ENCODE results near the gene TCEAL1. TPM values are rescaled to one million over a fixed set of nuclear protein-coding genes. Genes with fewer than 3 reads are reported as not detected.
"Not testable (repeated sequence)": the region's sequence is repeated elsewhere in the genome, so short reads cannot be mapped to it uniquely, and the experiment has no call there.

The TCEAL1 gene, protein sequence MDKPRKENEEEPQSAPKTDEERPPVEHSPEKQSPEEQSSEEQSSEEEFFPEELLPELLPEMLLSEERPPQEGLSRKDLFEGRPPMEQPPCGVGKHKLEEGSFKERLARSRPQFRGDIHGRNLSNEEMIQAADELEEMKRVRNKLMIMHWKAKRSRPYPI
- total RNA-seq = 1 to 10 TPM; 8.5 to 9.3 TPM

GRCh38 chrX:103628386-103629317, at the start of gene TCEAL1:
Gene TCEAL1, plus strand, starts transcription at chrX:103628975. Its CDS starts 942 bp downstream, at chrX:103629917.
- ChIA-PET POLR2A (interaction anchor here (0.7 kb wide), 1 partner anchor 74 kb away, joined by 9 read pairs; no protein-coding TSS in a partner anchor), CTCF (interaction anchor here (0.6 kb wide), 1 partner anchor 94 kb away, joined by 3 read pairs; no protein-coding TSS in a partner anchor)

DNA sequence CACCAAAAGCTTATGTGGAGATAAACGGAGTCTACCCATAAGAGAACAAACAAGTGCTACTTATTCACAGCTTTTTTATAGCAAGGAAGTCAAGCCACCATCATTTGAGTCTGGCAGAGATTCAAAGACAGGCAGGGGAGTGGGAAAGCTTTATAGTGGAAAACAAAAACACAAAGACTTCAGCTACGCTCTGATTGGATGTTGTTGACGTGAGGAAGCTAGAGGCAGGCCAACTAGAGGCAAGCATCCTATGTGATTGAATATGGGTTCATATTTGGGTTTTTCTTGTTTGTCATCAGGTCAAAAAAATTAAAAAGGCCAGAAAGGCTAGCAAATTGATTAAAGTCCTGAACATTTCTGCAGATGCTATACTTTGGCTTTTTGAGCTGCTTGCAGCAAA, 44.2 kb upstream of the TCEAL1 start:
- CTCF ChIA-PET = no interaction called here
- POLR2A ChIA-PET = no interaction called here

GRCh38 chrX:103585411-103586313, 43.1 kb upstream of the TCEAL1 start, which contains the start of gene TCEAL4:
Gene TCEAL4, plus strand, starts transcription at chrX:103585515. Its CDS starts 1,161 bp downstream, at chrX:103586676.
- POLR2A ChIA-PET = no interaction called here

GRCh38 chrX:103586314-103586646, 42.5 kb upstream of the TCEAL1 start:
- CTCF ChIA-PET = no interaction called here
- POLR2A ChIA-PET = no interaction called here

More at GRCh38 chrX:103585411-103586313, 43.1 kb upstream of the TCEAL1 start, which contains the start of gene TCEAL4:
- CTCF ChIA-PET = no interaction called here

GRCh38 chrX:103586659-103587058, 42.1 kb upstream of the TCEAL1 start:
- POLR2A ChIA-PET = no interaction called here
- CTCF ChIA-PET = no interaction called here

- POLR2A ChIA-PET, CTCF ChIA-PET: not testable (repeated sequence)
Measured at GRCh38 chrX:103592295-103592694, 36.5 kb upstream of the TCEAL1 start.

GRCh38 chrX:103595202-103595601, 33.6 kb upstream of the TCEAL1 start:
- CTCF ChIA-PET, POLR2A ChIA-PET: not testable (repeated sequence)

- CTCF ChIA-PET = no interaction called here
- POLR2A ChIA-PET = interaction anchor here (1.0 kb wide), 1 partner anchor 78 kb away, joined by 4 read pairs; no protein-coding TSS in a partner anchor
Measured at GRCh38 chrX:103607364-103608305, 21.1 kb upstream of the TCEAL1 start, which contains the start of gene TCEAL3. Gene TCEAL3, plus strand, starts transcription at chrX:103607963. Its CDS starts 1,102 bp downstream, at chrX:103609065.

- POLR2A ChIA-PET = no interaction called here
- CTCF ChIA-PET = no interaction called here
Measured at GRCh38 chrX:103608306-103608963, 20.3 kb upstream of the TCEAL1 start.

DNA sequence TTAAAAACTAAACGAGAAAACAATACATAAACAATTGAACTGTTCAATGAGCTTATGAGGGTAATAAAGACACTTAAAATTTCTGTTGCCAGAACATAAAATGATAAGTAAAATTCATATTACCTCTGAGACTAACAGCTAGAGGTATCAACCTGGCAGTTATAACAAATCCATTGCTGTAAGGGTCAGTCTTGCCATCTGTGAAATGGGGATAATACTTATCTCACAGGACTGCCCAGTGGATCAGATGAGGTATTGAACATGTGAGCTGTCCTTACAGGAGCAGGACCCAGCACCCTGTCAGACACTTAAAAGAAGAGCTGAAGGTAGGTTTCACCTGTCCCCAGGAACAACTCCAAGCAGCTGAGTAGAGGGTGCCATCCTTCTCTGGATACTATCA, 18.5 kb upstream of the TCEAL1 start:
- POLR2A ChIA-PET = no interaction called here
- CTCF ChIA-PET = no interaction called here

- ChIA-PET POLR2A (no interaction called here), CTCF (no interaction called here)
Measured at GRCh38 chrX:103613362-103613890, 15.3 kb upstream of the TCEAL1 start.

- CTCF ChIA-PET = no interaction called here
- POLR2A ChIA-PET = no interaction called here
Measured at GRCh38 chrX:103614999-103615398, 13.8 kb upstream of the TCEAL1 start.

GRCh38 chrX:103615781-103616371, 12.9 kb upstream of the TCEAL1 start:
- CTCF ChIA-PET = no interaction called here
- POLR2A ChIA-PET = no interaction called here

DNA sequence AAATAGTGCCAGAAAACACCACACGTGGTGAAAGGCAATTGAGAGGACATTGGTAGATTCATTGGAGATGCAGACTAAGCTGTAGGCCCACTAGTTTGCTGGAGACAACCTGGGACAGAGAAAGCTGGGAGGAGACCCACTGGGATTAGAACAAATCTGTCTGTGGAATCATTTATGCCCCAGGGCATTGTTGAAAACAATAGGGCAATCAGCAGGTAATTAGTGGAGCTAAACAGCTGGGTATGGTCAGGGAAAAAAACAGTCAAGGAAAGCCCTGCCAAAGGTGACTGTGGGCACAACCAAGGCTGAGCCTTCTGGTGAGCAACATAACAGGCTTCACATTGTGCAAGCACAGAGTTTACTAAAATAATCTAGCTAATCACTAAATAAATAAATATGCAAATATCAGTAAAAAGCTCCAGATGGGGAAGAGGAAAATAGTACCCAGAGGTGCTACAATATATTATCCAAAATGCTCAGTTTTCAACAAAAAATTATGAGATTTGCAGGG, 12.0 kb upstream of the TCEAL1 start:
- ChIA-PET POLR2A (no interaction called here), CTCF (no interaction called here)

- CTCF ChIA-PET = no interaction called here
- POLR2A ChIA-PET = no interaction called here
Measured at GRCh38 chrX:103624111-103624510, 4.7 kb upstream of the TCEAL1 start.

DNA sequence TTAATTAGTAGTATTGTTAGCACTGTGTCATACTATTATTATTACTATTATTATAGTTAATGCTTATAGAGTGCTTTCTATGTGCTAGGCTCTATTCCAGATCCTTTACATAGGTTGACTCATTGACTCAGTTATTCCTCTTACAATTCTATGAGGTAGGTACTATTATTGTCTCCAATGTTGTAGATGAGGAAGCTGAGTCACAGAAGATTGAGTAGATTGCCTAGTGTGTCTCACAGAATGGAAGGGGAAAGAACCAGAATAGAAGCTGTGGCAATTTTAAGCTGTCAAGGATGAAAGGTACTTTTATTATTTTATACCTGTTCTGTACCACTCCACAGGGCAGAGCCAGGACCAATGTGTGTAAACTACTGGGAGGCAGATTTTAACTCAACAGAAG, 1.9 kb upstream of the TCEAL1 start:
- POLR2A ChIA-PET = no interaction called here
- CTCF ChIA-PET = no interaction called here

DNA sequence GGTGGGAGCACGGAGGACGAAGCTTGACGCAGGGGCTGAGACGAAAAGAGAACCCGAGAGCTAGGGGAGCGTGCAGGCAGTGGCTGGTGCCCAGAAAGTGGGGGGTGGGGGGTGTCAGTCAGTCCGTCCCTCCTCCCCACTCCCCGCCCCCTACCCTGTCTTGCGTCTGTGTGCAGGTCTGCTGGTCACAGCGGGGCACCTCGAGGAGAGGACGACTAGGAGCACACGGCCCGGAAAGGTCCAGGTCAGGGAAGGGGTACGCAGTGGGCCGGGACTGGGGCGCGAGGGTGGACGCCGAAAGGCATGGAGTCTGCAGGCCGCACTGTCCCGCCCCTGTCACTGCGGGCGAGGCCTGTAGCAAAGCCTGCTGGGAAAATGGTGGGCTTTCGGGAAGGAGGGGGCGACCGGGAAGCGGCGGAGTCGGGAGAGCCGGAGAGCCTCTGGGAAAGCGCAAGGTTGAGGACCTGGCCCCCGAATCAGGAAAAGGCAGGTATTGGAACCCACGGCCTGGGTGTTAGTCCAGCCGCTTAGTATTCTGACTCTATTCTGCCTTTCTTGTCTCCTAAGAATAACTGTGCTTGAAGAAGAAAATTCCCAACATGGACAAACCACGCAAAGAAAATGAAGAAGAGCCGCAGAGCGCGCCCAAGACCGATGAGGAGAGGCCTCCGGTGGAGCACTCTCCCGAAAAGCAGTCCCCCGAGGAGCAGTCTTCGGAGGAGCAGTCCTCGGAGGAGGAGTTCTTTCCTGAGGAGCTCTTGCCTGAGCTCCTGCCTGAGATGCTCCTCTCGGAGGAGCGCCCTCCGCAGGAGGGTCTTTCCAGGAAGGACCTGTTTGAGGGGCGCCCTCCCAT, 769 bp downstream of the TCEAL1 start:
- CTCF ChIA-PET = interaction anchor here (0.6 kb wide), 1 partner anchor 95 kb away, joined by 3 read pairs; no protein-coding TSS in a partner anchor
- POLR2A ChIA-PET = interaction anchor here (0.7 kb wide), 1 partner anchor 75 kb away, joined by 9 read pairs; no protein-coding TSS in a partner anchor

Measured in activated CD8-positive, alpha-beta memory T cell treated with anti-CD3 and anti-CD28 coated beads for 36 hours (primary cell).